ENCODE results near the gene CROCC2. TPM values are rescaled to one million over a fixed set of nuclear protein-coding genes. Genes with fewer than 3 reads are reported as not detected.

The CROCC2 gene
- polyA plus RNA-seq, 1 experiment = not detected

- CTCF ChIA-PET = interaction anchor here (0.7 to 1.7 kb wide), 4 partner anchors 10 to 669 kb away, joined by 3 to 4 read pairs (median 4); no protein-coding TSS in a partner anchor
- POLR2A ChIA-PET = no interaction called here
- Histone ChIP-seq H3K27me3 (ENCODE audit: control insufficient read depth, insufficient read depth, low read length) (peaks cover 4% of the 10 kb centered on the region; the same call in 1 of the 2 replicates), H3K36me3 (ENCODE audit: control insufficient read depth, insufficient read depth, low read length) (no peaks in the 10 kb centered on the region), H3K4me3 (ENCODE audit: low read depth, low read length) (no peak overlapping the region)
- DNase-seq (ENCODE audit: low read depth) = no peak
- TF ChIP-seq CTCF (IDR thresholded peaks at IDR 0.05; ENCODE audit: insufficient read depth, low read depth, low read length) = no peak
Measured at GRCh38 chr2:240881913-240882312, 24.2 kb upstream of the CROCC2 start.

DNA sequence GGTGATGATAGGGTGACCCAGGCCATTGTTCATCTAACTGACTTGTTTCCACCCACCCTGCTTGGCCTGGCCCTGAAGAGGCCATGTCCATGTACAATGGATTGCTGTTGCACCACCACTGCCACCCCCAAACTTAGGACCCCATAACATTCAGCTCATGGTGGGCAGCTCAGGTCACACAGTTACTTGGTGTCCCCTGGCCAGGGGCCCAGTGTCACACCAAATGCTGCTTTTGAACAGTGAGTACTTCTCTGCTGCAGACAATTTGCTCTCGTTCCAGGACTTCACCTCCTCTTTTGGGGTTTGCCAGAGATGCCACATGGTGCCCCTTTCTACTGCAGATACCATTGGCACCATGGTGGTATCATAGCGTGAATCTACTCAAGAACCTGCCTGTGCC, 21.9 kb upstream of the CROCC2 start:
- Histone ChIP-seq H3K27me3 (ENCODE audit: control insufficient read depth, insufficient read depth, low read length) (peaks cover 4% of the 10 kb centered on the region; the same call in 1 of the 2 replicates), H3K36me3 (ENCODE audit: control insufficient read depth, insufficient read depth, low read length) (no peaks in the 10 kb centered on the region), H3K4me3 (ENCODE audit: low read depth, low read length) (no peak overlapping the region)
- DNase-seq (ENCODE audit: low read depth) = no peak
- POLR2A ChIA-PET = no interaction called here
- TF ChIP-seq CTCF (IDR thresholded peaks at IDR 0.05; ENCODE audit: insufficient read depth, low read depth, low read length) = no peak
- CTCF ChIA-PET = no interaction called here

GRCh38 chr2:240884745-240885144, 21.4 kb upstream of the CROCC2 start:
- TF ChIP-seq CTCF (IDR thresholded peaks at IDR 0.05; ENCODE audit: insufficient read depth, low read depth, low read length) = no peak
- no peak for DNase-seq (ENCODE audit: low read depth)
- ChIA-PET POLR2A (no interaction called here), CTCF (no interaction called here)
- H3K27me3 ChIP-seq (ENCODE audit: control insufficient read depth, insufficient read depth, low read length) = peaks cover 4% of the 10 kb centered on the region; the same call in 1 of the 2 replicates
- H3K4me3 ChIP-seq (ENCODE audit: low read depth, low read length) = no peak overlapping the region
- no peaks in the 10 kb centered on the region for H3K36me3 ChIP-seq (ENCODE audit: control insufficient read depth, insufficient read depth, low read length)

DNA sequence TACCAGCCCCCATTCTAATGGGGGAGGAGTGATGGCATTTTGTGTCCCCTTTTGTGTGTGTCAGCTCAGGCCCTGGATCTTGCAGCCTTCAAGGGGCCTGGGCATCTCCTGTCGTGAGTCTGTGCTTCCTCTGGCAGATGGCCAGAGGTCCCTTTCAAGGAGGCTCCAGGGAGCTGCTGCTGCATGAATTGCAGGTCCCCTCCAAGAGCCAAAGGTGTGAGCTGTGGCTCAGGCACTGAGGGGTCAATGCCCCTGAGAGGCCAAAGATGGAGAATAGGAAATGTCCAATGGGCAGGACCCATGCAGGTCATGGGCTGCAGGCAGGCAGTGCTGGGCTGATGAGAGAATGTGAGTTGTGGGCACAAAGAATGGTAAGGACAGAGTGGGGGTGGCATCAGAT, 20.6 kb upstream of the CROCC2 start:
- ChIA-PET CTCF (no interaction called here), POLR2A (no interaction called here)
- Histone ChIP-seq H3K27me3 (ENCODE audit: control insufficient read depth, insufficient read depth, low read length) (peaks cover 4% of the 10 kb centered on the region; the same call in 1 of the 2 replicates), H3K4me3 (ENCODE audit: low read depth, low read length) (no peak overlapping the region), H3K36me3 (ENCODE audit: control insufficient read depth, insufficient read depth, low read length) (no peaks in the 10 kb centered on the region)
- no peak for DNase-seq (ENCODE audit: low read depth)
- TF ChIP-seq CTCF (IDR thresholded peaks at IDR 0.05; ENCODE audit: insufficient read depth, low read depth, low read length) = no peak

DNA sequence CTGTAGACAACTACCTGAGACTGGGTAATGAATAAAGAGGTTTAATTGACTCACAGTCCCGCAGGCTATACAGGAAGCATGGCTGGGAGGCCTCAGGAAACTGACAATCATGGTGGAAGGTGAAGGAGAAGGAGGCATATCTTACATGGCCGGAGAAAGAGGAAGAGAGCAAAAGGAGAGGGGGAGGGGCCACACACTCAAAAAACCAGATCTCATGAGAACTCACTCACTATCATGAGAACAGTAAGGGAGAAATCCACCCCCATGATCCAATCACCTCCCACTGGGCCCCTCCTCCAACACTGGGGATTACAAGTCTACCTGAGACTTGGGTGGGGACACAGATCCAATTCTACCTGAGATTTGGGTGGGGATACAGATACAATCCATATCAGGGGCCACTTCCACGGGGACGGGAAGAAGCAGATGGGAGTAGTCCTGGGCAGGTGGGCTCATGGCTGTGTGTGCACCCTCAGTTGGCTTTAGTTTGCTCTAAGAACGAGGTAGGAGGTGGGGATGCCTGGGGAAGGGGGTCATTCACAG, 20.0 kb upstream of the CROCC2 start:
- DNase-seq (ENCODE audit: low read depth) = no peak
- CTCF ChIA-PET = no interaction called here
- peaks cover 4% of the 10 kb centered on the region; the same call in 1 of the 2 replicates for H3K27me3 ChIP-seq (ENCODE audit: control insufficient read depth, insufficient read depth, low read length)
- H3K4me3 ChIP-seq (ENCODE audit: low read depth, low read length) = no peak overlapping the region
- H3K36me3 ChIP-seq (ENCODE audit: control insufficient read depth, insufficient read depth, low read length) = no peaks in the 10 kb centered on the region
- POLR2A ChIA-PET = no interaction called here
- TF ChIP-seq CTCF (IDR thresholded peaks at IDR 0.05; ENCODE audit: insufficient read depth, low read depth, low read length) = no peak
